Measurements from ENCODE around the gene MLLT1.
"Not testable (repeated sequence)": the region's sequence is repeated elsewhere in the genome, so short reads cannot be mapped to it uniquely, and the experiment has no call there.

The MLLT1 gene

DNA sequence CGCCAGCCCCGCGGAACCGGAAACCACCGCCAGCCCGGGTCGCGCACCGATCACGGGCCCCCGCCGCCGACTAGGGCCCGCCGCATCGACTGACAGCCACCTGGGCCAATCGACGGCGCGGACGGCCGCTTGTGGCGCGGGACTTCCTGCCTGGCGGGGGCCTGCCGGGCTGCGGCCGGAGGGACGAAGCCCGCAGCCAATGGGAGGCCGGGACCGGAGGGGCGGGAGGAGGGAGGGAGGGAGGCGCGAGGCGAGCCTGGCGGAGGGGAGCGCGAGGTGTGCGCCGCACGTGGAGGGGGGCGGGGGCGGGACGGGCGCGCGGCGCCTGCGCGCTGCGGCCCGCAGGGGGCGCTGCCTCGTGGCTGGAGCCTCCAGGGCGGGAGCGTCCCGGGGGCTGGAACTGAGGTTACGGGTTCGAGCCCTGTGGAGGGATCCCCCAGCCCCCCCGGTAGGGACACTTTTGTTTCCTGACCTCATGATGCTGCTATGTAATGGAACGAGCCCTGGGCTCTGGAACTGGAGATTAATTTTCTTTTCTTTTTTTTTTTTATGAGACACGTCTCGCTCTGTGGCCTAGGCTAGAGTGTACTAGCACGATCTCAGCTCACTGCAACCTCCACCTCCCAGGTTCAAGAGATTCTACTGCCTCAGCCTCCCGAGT lies at the start of gene MLLT1:
Gene MLLT1, minus strand, starts transcription at position 45 of the 661 bp plus-strand sequence. CDS start 191 bp downstream, outside the sequence.
- DNase-seq = peak; percentile 63

- DNase-seq = no peak
Measured at GRCh38 chr19:6326815-6327214, 47.0 kb upstream of the MLLT1 start.

GRCh38 chr19:6325614-6326013 lies 45.8 kb upstream of the MLLT1 start:
- DNase-seq = no peak

- no peak for DNase-seq
Measured at GRCh38 chr19:6324757-6325156, 45.0 kb upstream of the MLLT1 start.

DNA sequence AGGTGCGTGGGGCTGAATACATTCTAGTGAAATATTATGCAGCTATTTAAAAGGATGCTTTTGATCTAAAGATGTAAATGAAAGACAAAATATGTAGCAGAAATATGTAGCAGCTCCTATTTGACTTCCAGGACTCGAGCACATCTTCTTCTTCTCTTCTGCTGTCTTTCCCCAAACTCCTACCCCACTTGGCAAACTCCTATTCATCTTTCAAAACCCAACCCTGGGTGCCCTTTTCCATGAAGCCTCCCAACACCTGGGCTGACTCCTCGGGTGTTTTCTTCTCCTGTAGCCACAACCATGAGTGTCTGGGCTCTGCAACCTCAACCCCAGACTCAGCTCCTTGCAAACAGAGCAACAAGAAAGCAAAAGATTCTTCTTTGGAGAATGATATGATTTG lies 42.5 kb upstream of the MLLT1 start:
- no peak for DNase-seq

GRCh38 chr19:6319376-6319775 lies 39.6 kb upstream of the MLLT1 start:
- DNase-seq = no peak

DNA sequence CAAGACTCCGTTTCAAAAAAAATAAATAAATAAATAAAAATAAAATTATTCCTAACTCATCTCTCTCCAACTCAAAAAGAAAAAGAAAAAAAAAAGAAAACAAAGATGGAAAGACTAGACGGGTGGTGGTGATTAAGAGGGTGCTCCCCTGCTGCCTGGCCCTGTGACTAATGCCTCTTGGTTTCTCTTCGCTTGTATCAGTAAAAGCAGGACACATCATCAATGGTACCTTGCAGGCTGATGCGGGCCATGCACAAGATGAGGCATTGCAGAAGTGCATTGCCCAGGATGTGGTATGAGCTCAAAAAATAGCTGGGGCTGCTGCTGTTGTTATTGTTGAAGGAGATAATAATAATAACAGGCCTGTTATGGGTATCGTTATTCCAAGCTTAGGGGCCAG lies 39.0 kb upstream of the MLLT1 start:
- DNase-seq = no peak

DNA sequence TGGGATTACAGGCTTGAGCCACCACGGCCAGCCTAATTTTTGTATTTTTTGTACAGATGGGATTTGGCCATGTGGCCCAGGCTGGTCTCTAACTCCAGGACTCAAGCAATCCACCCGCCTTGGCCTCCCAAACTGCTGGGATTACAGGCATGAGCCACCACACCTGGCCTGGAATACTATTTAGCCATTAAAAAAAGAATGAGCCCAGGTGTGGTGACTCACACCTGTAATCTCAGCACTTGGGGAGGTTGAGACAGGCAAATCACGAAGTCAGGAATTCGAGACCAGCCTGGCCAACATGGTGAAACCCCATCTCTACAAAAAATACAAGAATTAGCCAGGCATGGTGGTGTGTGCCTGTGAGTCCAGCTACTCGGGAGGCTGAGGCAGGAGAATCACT lies 35.9 kb upstream of the MLLT1 start:
- DNase-seq = not testable (repeated sequence)

DNA sequence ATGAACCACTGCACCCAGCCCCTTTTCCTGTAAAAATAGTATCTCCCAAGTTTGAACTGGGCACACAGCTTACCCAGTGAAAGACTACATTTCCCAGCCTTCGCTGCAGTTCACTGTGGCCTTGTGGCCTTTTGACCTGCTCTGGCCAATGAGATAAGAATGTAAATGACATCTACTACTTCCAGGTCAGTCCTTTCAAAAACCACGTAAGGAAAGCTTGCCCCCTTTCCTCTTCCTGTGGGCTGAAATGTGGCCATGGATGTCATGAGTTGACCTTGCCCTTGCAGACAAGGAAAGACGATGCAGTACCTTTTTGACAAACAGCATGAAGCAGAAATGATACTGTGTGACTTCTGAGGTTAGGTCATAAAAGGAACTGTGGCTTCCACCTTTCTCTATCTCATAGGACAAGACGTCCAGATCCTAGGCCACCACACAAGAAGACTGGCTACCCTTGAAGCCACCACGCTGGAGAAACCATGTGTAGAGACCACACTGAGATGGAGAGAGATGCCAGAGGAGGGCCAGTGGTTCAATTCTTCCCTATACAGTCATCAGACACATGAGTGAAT lies 33.7 kb upstream of the MLLT1 start:
- DNase-seq = no peak

- no peak for DNase-seq
Measured at GRCh38 chr19:6312018-6312417, 32.2 kb upstream of the MLLT1 start.

GRCh38 chr19:6298413-6298812 lies 18.6 kb upstream of the MLLT1 start:
- DNase-seq = no peak

GRCh38 chr19:6297202-6297601 lies 17.4 kb upstream of the MLLT1 start:
- DNase-seq = no peak

DNA sequence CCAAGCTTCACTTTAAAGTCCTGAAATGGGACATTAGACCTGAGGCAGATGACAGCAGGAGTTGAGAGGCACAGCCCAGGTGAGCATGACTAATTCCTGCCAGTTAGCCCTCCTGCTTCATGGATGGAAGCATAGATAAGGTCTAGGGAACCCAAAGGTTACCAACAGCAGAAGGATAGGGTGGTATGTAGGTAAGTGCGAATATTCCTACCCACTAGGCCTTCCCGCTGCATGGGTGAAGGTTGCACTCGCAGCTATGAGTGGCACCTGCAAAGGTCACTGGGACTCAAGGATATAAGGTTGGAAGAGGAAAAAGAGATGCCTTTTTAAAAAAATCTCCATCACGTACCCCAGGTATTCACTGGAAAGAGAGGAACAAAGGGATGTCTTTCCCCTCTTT lies 12.2 kb upstream of the MLLT1 start:
- no peak for DNase-seq

DNA sequence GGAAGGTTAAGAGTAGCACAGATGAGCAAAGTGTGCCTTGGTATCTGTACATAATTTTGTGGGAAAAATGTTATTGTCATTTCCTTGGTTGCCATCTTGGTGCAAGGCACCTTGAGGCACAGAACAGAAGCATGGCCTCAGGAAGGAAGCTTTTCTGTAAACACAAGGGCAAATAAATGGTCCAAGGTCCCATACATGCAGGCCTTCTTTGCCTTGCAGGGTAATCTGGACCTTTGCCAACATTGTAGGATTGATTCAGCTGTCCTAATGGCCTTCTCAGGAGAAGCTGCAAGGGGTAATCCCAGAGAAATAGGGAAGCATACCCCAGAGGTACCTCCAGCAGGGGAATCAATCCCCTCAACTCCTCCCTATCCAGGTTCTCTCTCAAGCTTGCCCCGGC lies 9.0 kb upstream of the MLLT1 start:
- DNase-seq = no peak

- no peak for DNase-seq
Measured at GRCh38 chr19:6287269-6287885, 7.6 kb upstream of the MLLT1 start.

GRCh38 chr19:6286676-6287075 lies 6.9 kb upstream of the MLLT1 start:
- DNase-seq = no peak

- DNase-seq = not testable (repeated sequence)
Measured at GRCh38 chr19:6282393-6282792, 2.6 kb upstream of the MLLT1 start.

DNA sequence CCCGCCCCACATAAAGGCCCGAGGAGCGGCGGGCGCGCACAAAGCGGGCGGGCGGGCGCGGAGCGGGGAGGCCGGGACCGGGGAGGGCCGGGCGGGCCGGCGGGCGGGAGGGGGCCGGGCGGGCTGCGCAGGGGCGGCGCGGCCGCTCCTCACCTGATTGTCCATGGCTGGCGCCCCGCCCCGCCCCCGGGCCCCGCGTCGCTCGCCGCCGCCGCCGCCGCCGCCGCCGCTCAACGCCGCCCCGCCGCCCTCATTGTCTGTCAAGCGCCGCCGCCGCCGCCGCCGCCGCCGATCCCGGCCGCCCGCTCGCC lies 200 bp downstream of the MLLT1 start:
- no peak for DNase-seq

DNA sequence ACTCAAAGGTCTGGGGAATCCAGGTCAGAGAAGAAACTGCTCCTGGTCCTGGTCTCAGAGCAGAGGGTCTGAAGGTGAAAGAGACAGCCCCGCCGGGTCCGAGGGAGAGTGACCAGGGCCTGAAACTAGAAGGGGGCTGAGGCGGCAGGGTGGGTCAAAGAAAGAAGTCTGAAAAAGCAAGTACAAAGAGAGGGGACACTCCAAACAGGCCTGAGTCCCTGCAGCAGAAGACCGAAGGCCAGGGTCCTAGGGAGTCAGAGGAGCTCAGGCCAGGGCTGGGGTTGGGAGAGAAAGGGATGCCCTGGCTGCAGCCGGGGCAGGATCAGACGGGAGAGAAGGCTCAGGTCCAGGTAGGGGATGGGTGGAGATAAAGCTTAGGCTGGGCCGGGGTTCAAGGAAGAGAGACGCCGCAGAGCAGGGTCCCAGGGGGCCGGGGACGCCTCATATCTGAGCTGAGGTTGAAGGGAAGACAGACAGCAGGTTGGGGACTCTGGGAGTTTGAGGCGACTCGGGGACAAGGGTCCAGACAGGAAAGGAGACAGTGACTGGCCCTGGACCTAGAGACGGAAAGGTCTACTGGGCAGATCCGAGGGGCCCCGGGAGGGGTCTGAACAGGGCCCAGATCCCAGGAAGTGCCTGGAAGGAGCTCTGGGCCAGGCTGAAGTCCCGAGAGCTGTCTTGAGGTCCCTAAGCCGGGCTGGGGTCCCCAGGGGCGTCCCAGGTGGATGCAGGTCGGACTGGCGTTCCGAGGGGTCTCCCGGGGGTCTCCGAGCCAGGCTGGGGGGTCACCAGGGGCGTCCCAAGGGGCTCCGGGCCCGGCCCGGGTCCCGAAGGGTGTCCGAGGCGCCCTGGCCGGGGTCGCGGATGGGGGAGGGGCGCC lies 795 bp downstream of the MLLT1 start:
- DNase-seq = no peak

GRCh38 chr19:6278051-6278450 lies 1.7 kb downstream of the MLLT1 start:
- DNase-seq = no peak

DNA sequence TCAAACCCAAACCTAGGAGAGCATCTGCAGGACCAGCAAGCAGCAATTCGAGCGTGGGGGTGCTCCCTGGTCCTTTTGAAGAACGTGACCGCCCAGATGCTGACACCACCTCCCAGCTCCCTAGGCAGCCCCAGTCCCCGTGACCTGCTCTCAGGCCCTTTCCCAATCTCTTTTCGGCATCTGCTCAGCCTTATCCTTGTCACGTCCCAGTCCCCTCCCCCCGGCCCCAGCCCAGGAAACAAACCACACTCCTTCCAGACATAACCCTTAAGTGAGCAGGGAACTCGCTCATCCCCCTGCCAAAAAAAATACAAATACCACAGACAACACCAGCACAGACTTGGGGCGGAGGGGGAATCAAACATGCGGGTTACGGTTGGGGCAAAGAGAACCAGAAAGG lies 3.3 kb downstream of the MLLT1 start:
- DNase-seq = no peak

DNA sequence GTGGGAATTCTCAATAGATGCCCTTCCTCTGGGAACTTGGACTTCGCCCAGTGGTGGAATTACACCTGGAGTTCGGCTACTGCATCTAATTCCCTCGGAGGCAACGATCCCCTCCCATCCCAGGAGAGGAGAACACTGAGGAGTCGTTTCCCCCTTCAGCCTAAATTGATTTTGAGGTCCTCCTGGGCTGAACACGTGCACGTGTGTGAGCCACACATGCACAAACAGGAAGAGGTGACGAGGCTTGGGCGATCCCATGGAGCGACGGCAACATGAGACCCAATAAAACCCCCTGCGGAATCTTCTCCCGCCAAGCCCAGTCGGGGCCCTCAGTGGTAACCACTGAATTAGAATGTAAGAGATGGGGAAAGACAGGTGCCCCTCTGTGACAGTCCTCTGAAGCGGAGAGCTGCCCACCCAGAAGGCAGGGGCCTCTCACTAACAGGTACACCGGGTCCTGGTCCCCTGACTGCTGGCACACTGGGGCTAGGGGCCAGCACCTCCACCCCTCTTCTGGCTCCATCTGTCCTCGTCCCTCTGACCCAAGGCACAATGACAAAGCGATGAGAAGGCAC lies 4.5 kb downstream of the MLLT1 start:
- DNase-seq = no peak

GRCh38 chr19:6274756-6275155 lies 5.0 kb downstream of the MLLT1 start:
- no peak for DNase-seq

Data from NCI-H1694 treated with DMSO at 0.1 percent for 48 hours (cell line).